OCI-LY1 (cell line): ENCODE measurements around the gene ZNF292.

Experiments
- H2AFZ ChIP-seq: fragments of 200-600 bp; sonication (generic), shearing (Covaris generic); 2 replicates; pipeline ENCODE4 v1.6.0; 2014; ENCODE audit warnings: antibody characterized with exemption, mild to moderate bottlenecking, low read length
- H3F3A ChIP-seq: fragments of 200-600 bp; sonication (generic), shearing (Covaris generic); 2 replicates; pipeline ENCODE4 v1.6.0; 2014; ENCODE audit warnings: mild to moderate bottlenecking, antibody characterized with exemption, low read length, moderate library complexity; ENCODE audit not compliant: insufficient read depth
- H3K27ac ChIP-seq: fragments of 200-600 bp; sonication (generic); 2 replicates; pipeline ENCODE4 v1.5.1; 2014; ENCODE audit warnings: low read length, mixed run types, mild to moderate bottlenecking, low read depth; ENCODE audit not compliant: poor library complexity, severe bottlenecking
- H3K27me3 ChIP-seq: fragments of 200-600 bp; sonication (generic); 2 replicates; pipeline ENCODE4 v1.6.0; 2014; ENCODE audit warnings: antibody characterized with exemption, mild to moderate bottlenecking, low read length, moderate library complexity; ENCODE audit not compliant: insufficient read depth
- H3K36me3 ChIP-seq: fragments of 200-600 bp; sonication (generic); 2 replicates; pipeline ENCODE4 v1.6.1; 2014; ENCODE audit warnings: mild to moderate bottlenecking, antibody characterized with exemption, low read length, moderate library complexity, mixed read lengths; ENCODE audit not compliant: insufficient read depth
- H3K4me1 ChIP-seq: fragments of 200-600 bp; sonication (generic); 2 replicates; pipeline ENCODE4 v1.5.1; 2014; ENCODE audit warnings: mild to moderate bottlenecking, low read length, moderate library complexity; ENCODE audit not compliant: insufficient read depth, severe bottlenecking
- H3K4me2 ChIP-seq: fragments of 200-600 bp; sonication (generic), shearing (Covaris generic); 2 replicates; pipeline ENCODE4 v1.6.1; 2014; ENCODE audit warnings: low read length
- H3K4me3 ChIP-seq: fragments of 200-600 bp; sonication (generic); 2 replicates; pipeline ENCODE4 v1.5.1; 2014; ENCODE audit warnings: low read length, low read depth, mild to moderate bottlenecking, mixed read lengths; ENCODE audit not compliant: poor library complexity, severe bottlenecking
- H3K79me2 ChIP-seq: fragments of 200-600 bp; shearing (Covaris generic); 2 replicates; pipeline ENCODE4 v1.6.1; 2016; ENCODE audit warnings: mixed run types, low read length, mixed read lengths; ENCODE audit not compliant: insufficient read depth
- H3K9ac ChIP-seq: fragments of 200-600 bp; sonication (generic), shearing (Covaris generic); 2 replicates; pipeline ENCODE4 v1.6.1; 2014; ENCODE audit warnings: mild to moderate bottlenecking, low read length, mixed read lengths
- H3K9me2 ChIP-seq: fragments of 200-600 bp; sonication (generic), shearing (Covaris generic); 2 replicates; pipeline ENCODE4 v1.6.1; 2014; ENCODE audit warnings: low read depth, mild to moderate bottlenecking, low read length, mixed read lengths
- H3K9me3 ChIP-seq: fragments of 200-600 bp; shearing (Covaris generic); 2 replicates; pipeline ENCODE4 v1.6.1; 2014; ENCODE audit warnings: low read length, mixed read lengths
- H4K20me1 ChIP-seq: fragments of 200-600 bp; sonication (generic), shearing (Covaris generic); 2 replicates; pipeline ENCODE4 v1.6.0; 2016; ENCODE audit warnings: mild to moderate bottlenecking, low read length; ENCODE audit not compliant: insufficient read depth
- EZH2 ChIP-seq: fragments of 200-600 bp; sonication (generic), shearing (Covaris generic); IDR thresholded peaks from 2 replicates; pipeline ENCODE4 v1.8.0; 2017; ENCODE audit warnings: borderline replicate concordance, mixed run types, mild to moderate bottlenecking, antibody characterized with exemption, low read length, moderate library complexity, mixed read lengths
- TF ChIP-seq, protein P1 (sequence below): fragments of 200-600 bp; sonication (generic), shearing (Covaris generic); IDR thresholded peaks from 2 replicates; pipeline ENCODE4 v1.5.1; 2017; ENCODE audit warnings: mild to moderate bottlenecking, antibody characterized with exemption, low read length, moderate library complexity, mixed read lengths

The ZNF292 gene

GRCh38 chr6:87289571-87289970 is 134.2 kb downstream of the ZNF292 start:
- Histone ChIP-seq H3K36me3 (no peaks in the 10 kb centered on the region), H3K9ac (no peak overlapping the region), H3K79me2 (no peaks in the 10 kb centered on the region), H4K20me1 (no peaks in the 10 kb centered on the region), H3K9me2 (no peaks in the 10 kb centered on the region), H3K4me2 (no peak overlapping the region), H3K4me3 (no peak overlapping the region), H3K4me1 (no peaks in the 10 kb centered on the region), H3F3A (no peaks in the 10 kb centered on the region), H3K27ac (no peak overlapping the region), H3K9me3 (no peaks in the 10 kb centered on the region), H3K27me3 (no peaks in the 10 kb centered on the region; the same call in 1 of the 2 replicates), H2AFZ (no peak overlapping the region)
- TF ChIP-seq, protein P1, sequence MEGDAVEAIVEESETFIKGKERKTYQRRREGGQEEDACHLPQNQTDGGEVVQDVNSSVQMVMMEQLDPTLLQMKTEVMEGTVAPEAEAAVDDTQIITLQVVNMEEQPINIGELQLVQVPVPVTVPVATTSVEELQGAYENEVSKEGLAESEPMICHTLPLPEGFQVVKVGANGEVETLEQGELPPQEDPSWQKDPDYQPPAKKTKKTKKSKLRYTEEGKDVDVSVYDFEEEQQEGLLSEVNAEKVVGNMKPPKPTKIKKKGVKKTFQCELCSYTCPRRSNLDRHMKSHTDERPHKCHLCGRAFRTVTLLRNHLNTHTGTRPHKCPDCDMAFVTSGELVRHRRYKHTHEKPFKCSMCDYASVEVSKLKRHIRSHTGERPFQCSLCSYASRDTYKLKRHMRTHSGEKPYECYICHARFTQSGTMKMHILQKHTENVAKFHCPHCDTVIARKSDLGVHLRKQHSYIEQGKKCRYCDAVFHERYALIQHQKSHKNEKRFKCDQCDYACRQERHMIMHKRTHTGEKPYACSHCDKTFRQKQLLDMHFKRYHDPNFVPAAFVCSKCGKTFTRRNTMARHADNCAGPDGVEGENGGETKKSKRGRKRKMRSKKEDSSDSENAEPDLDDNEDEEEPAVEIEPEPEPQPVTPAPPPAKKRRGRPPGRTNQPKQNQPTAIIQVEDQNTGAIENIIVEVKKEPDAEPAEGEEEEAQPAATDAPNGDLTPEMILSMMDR, result no peak
- TF ChIP-seq EZH2, result no peak

DNA sequence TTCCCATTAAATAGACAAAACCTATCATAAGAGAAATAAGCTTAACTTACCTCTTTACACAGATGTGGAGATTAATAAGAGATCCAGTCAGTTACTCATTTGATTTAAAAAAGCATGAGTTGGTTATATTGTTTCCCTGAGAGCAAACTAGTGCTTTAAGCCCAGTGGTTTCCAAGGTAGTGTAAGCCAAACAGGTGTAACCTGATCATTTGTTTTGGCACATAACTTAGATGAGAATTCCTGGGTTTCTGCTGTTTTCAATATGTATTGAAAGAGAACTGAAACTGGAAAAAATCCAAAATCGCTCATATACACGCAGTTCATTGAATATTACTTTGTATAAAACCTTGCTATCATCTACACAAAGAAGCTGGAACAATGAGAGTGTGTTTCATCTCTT is 136.5 kb downstream of the ZNF292 start:
- H3K4me3 ChIP-seq, result no peak overlapping the region

GRCh38 chr6:87293526-87293925 is 138.2 kb downstream of the ZNF292 start:
- H3K9ac ChIP-seq, result no peak overlapping the region
- no peaks in the 10 kb centered on the region for H3K36me3 ChIP-seq
- H3K4me2 ChIP-seq, result no peak overlapping the region
- no peaks in the 10 kb centered on the region for H3K27me3 ChIP-seq
- no peaks in the 10 kb centered on the region for H3K4me1 ChIP-seq
- H2AFZ ChIP-seq, result no peak overlapping the region
- no peaks in the 10 kb centered on the region for H3K9me3 ChIP-seq
- H4K20me1 ChIP-seq, result no peaks in the 10 kb centered on the region
- H3F3A ChIP-seq, result no peaks in the 10 kb centered on the region
- H3K9me2 ChIP-seq, result no peaks in the 10 kb centered on the region
- H3K4me3 ChIP-seq, result no peak overlapping the region
- H3K79me2 ChIP-seq, result no peaks in the 10 kb centered on the region
- no peak for TF ChIP-seq EZH2
- TF ChIP-seq, protein P1, result no peak
- H3K27ac ChIP-seq, result no peak overlapping the region

More for the DNA sequence above, 136.5 kb downstream of the ZNF292 start:
- no peak overlapping the region for H3K9ac ChIP-seq
- no peaks in the 10 kb centered on the region for H3K27me3 ChIP-seq
- H3K79me2 ChIP-seq, result no peaks in the 10 kb centered on the region
- no peaks in the 10 kb centered on the region for H3K4me1 ChIP-seq
- no peaks in the 10 kb centered on the region for H3K9me2 ChIP-seq
- no peak overlapping the region for H2AFZ ChIP-seq
- no peaks in the 10 kb centered on the region for H3K36me3 ChIP-seq
- no peak overlapping the region for H3K4me2 ChIP-seq
- H3K9me3 ChIP-seq, result no peaks in the 10 kb centered on the region
- H3F3A ChIP-seq, result no peaks in the 10 kb centered on the region
- no peak for TF ChIP-seq EZH2
- TF ChIP-seq, protein P1, result no peak
- H4K20me1 ChIP-seq, result no peaks in the 10 kb centered on the region
- no peak overlapping the region for H3K27ac ChIP-seq
